Esophagus squamous epithelium (tissue), 4 donors: ENCODE data around the gene ARHGAP35.

ENCODE experiments used
- POLR2A ChIP-seq, 4 donors: fragments of 450-650 bp; IDR thresholded peaks; one replicate each; pipeline ENCODE4 v1.6.1; 2017; ENCODE audit warnings: antibody characterized with exemption in 4 of 4, mild to moderate bottlenecking in 4 of 4, moderate library complexity in 3 of 4
- TF ChIP-seq, protein P1 (sequence below), 6 experiments: fragments of 450-650 bp in 4 of 6; fragments of 200-600 bp in 2 of 6; sonication (generic) in 2 of 6; IDR thresholded peaks; one replicate each; pipeline ENCODE4 v1.5.1; 2016 to 2019; ENCODE audit warnings: antibody characterized with exemption in 6 of 6, mild to moderate bottlenecking in 4 of 6, moderate library complexity in 4 of 6

- TF ChIP-seq, protein P1, sequence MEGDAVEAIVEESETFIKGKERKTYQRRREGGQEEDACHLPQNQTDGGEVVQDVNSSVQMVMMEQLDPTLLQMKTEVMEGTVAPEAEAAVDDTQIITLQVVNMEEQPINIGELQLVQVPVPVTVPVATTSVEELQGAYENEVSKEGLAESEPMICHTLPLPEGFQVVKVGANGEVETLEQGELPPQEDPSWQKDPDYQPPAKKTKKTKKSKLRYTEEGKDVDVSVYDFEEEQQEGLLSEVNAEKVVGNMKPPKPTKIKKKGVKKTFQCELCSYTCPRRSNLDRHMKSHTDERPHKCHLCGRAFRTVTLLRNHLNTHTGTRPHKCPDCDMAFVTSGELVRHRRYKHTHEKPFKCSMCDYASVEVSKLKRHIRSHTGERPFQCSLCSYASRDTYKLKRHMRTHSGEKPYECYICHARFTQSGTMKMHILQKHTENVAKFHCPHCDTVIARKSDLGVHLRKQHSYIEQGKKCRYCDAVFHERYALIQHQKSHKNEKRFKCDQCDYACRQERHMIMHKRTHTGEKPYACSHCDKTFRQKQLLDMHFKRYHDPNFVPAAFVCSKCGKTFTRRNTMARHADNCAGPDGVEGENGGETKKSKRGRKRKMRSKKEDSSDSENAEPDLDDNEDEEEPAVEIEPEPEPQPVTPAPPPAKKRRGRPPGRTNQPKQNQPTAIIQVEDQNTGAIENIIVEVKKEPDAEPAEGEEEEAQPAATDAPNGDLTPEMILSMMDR (IDR thresholded peaks at IDR 0.05): no peak
- no peak for TF ChIP-seq POLR2A (IDR thresholded peaks at IDR 0.05)
These were observed 39.5 kb downstream of the ARHGAP35 start for GRCh38 chr19:46900341-46900740.
